ENCODE results near the gene TNKS2. TPM values are rescaled to one million over a fixed set of nuclear protein-coding genes. Genes with fewer than 3 reads are reported as not detected.
"Not testable (repeated sequence)": the region's sequence is repeated elsewhere in the genome, so short reads cannot be mapped to it uniquely, and the experiment has no call there.

TNKS2 gene
- total RNA-seq, 1 experiment from 2014 or later: 48.3 TPM

- H3K9me3 Mint-ChIP-seq (ENCODE audit: unreplicated experiment): no peaks in the 10 kb centered on the region
- no peaks in the 10 kb centered on the region for H3K27me3 Mint-ChIP-seq (ENCODE audit: insufficient read depth, unreplicated experiment)
- no TSS peak for BruUV-seq (replicated peaks)
- H3K4me3 Mint-ChIP-seq (ENCODE audit: unreplicated experiment): no peak overlapping the region
- ChIA-PET POLR2A (interaction anchor here (0.6 kb wide), 1 partner anchor 9 kb away, joined by 3 read pairs; no protein-coding TSS in a partner anchor), CTCF (interaction anchor here (0.6 to 1.2 kb wide), 4 partner anchors 10 to 181 kb away, joined by 3 to 4 read pairs (median 3); no protein-coding TSS in a partner anchor)
- H3K36me3 Mint-ChIP-seq (ENCODE audit: insufficient read depth, unreplicated experiment): peaks cover 16% of the 10 kb centered on the region
- H3K4me1 Mint-ChIP-seq (ENCODE audit: insufficient read depth, unreplicated experiment): peaks cover 36% of the 10 kb centered on the region
- intact Hi-C loops (cut with micrococcal nuclease): no loop called here
- H3K27ac Mint-ChIP-seq (ENCODE audit: low read depth, unreplicated experiment): no peak overlapping the region
- TF ChIP-seq CTCF (IDR thresholded peaks at IDR 0.05; ENCODE audit: unreplicated experiment): no peak
- DNase-seq (ENCODE audit: unreplicated experiment): no peak
Observed at GRCh38 chr10:91803386-91804125, 5.3 kb downstream of the TNKS2 start.

- Mint-ChIP-seq H3K9me3 (ENCODE audit: unreplicated experiment) (no peaks in the 10 kb centered on the region), H3K4me3 (ENCODE audit: unreplicated experiment) (no peak overlapping the region), H3K36me3 (ENCODE audit: insufficient read depth, unreplicated experiment) (peaks cover 16% of the 10 kb centered on the region), H3K4me1 (ENCODE audit: insufficient read depth, unreplicated experiment) (peaks cover 36% of the 10 kb centered on the region), H3K27ac (ENCODE audit: low read depth, unreplicated experiment) (no peak overlapping the region), H3K27me3 (ENCODE audit: insufficient read depth, unreplicated experiment) (no peaks in the 10 kb centered on the region)
- CTCF ChIA-PET: interaction anchor here (1.2 kb wide), 1 partner anchor 10 kb away, joined by 4 read pairs; no protein-coding TSS in a partner anchor
- no peak for TF ChIP-seq CTCF (IDR thresholded peaks at IDR 0.05; ENCODE audit: unreplicated experiment)
- intact Hi-C loops (cut with micrococcal nuclease): no loop called here
- POLR2A ChIA-PET: no interaction called here
- no peak for DNase-seq (ENCODE audit: unreplicated experiment)
- BruUV-seq (replicated peaks): no TSS peak
Observed at GRCh38 chr10:91804126-91804510, 5.9 kb downstream of the TNKS2 start.

- POLR2A ChIA-PET: no interaction called here
- CTCF ChIA-PET: interaction anchor here (0.6 to 1.0 kb wide), 3 partner anchors 11 to 151 kb away, joined by 3 read pairs; no protein-coding TSS in a partner anchor
- no peak for TF ChIP-seq CTCF (IDR thresholded peaks at IDR 0.05; ENCODE audit: unreplicated experiment)
- no TSS peak for BruUV-seq (replicated peaks)
- no peaks in the 10 kb centered on the region for H3K9me3 Mint-ChIP-seq (ENCODE audit: unreplicated experiment)
- H3K36me3 Mint-ChIP-seq (ENCODE audit: insufficient read depth, unreplicated experiment): peaks cover 16% of the 10 kb centered on the region
- H3K27me3 Mint-ChIP-seq (ENCODE audit: insufficient read depth, unreplicated experiment): no peaks in the 10 kb centered on the region
- no peak overlapping the region for H3K27ac Mint-ChIP-seq (ENCODE audit: low read depth, unreplicated experiment)
- H3K4me3 Mint-ChIP-seq (ENCODE audit: unreplicated experiment): no peak overlapping the region
- DNase-seq (ENCODE audit: unreplicated experiment): no peak
- peaks cover 27% of the 10 kb centered on the region for H3K4me1 Mint-ChIP-seq (ENCODE audit: insufficient read depth, unreplicated experiment)
- intact Hi-C loops (cut with micrococcal nuclease): no loop called here
Observed at GRCh38 chr10:91805110-91805838, 7.0 kb downstream of the TNKS2 start.

DNA sequence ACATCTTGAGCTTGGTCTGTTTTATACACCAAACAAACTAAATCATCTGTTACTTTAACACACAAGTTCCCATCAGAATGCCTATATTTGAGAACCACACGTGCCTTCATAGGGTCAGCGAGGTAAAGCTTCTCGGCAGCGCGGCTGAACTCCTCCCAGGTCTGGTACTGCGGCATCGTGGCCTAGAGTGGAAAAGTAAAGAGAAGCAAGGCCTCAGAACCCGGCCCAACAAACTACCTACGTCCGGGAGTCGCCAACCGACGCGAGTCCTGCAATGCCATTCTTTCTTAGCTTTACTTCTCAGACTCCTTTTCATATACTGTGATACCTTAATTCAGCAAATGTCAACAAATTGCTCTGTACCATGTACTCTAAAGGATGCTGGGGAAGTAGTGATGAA lies 9.0 kb downstream of the TNKS2 start:
- H3K9me3 Mint-ChIP-seq (ENCODE audit: unreplicated experiment); H3K27me3 Mint-ChIP-seq (ENCODE audit: insufficient read depth, unreplicated experiment); BruUV-seq (replicated peaks); DNase-seq (ENCODE audit: unreplicated experiment); intact Hi-C loops (cut with micrococcal nuclease); H3K27ac Mint-ChIP-seq (ENCODE audit: low read depth, unreplicated experiment); H3K4me3 Mint-ChIP-seq (ENCODE audit: unreplicated experiment); CTCF ChIA-PET: not testable (repeated sequence)
- POLR2A ChIA-PET: interaction anchor here (0.6 kb wide), 1 partner anchor 205 kb away, joined by 3 read pairs; no protein-coding TSS in a partner anchor
- Mint-ChIP-seq H3K36me3 (ENCODE audit: insufficient read depth, unreplicated experiment) (peaks cover 10% of the 10 kb centered on the region), H3K4me1 (ENCODE audit: insufficient read depth, unreplicated experiment) (peaks cover 18% of the 10 kb centered on the region)
